Small intestine (tissue), 7 donors: ENCODE results near the gene NACA2. TPM values are rescaled to one million over a fixed set of nuclear protein-coding genes. Genes with fewer than 3 reads are reported as not detected.

Source experiments
- DNase-seq, 2 donors: peaks; one replicate each; pipeline versions ENCODE4 v3.0.0 to v3.0.0-alpha.2; 2013
- FAIRE-seq: peaks from 2 replicates; lab custom pipeline; 2012; peaks lifted over from hg19 to GRCh38; lab: Jason Lieb, UNC
- H3K27ac ChIP-seq, 3 donors: one replicate each; pipeline ENCODE4 v1.5.1; 2013; ENCODE audit warnings: low read length in 2 of 3, mild to moderate bottlenecking in 2 of 3, control low read depth in 1 of 3, inconsistent platforms in 1 of 3, low read depth in 1 of 3, moderate library complexity in 1 of 3
- H3K27me3 ChIP-seq, 3 donors: one replicate each; pipeline ENCODE4 v1.6.1; 2013; ENCODE audit warnings: low read length in 3 of 3, inconsistent platforms in 1 of 3; ENCODE audit not compliant: control insufficient read depth in 3 of 3, insufficient read depth in 3 of 3
- H3K36me3 ChIP-seq, 3 donors: one replicate each; pipeline ENCODE4 v1.6.1; 2013; ENCODE audit warnings: low read length in 3 of 3, inconsistent platforms in 1 of 3, low read depth in 1 of 3, mild to moderate bottlenecking in 1 of 3, moderate library complexity in 1 of 3; ENCODE audit not compliant: control insufficient read depth in 3 of 3, insufficient read depth in 2 of 3
- H3K4me1 ChIP-seq, 3 donors: one replicate each; pipeline ENCODE4 v1.6.1; 2013; ENCODE audit warnings: low read length in 2 of 3, inconsistent platforms in 1 of 3, low read depth in 1 of 3, mild to moderate bottlenecking in 1 of 3, moderate library complexity in 1 of 3; ENCODE audit not compliant: control insufficient read depth in 3 of 3, insufficient read depth in 2 of 3
- H3K4me3 ChIP-seq, 3 donors: one replicate each; pipeline ENCODE4 v1.5.1; 2013; ENCODE audit warnings: low read length in 3 of 3, control low read depth in 1 of 3, inconsistent platforms in 1 of 3, low read depth in 1 of 3, mild to moderate bottlenecking in 1 of 3, moderate library complexity in 1 of 3
- H3K9me3 ChIP-seq, 2 donors: one replicate each; pipeline ENCODE4 v1.6.1; 2013; ENCODE audit warnings: low read depth in 1 of 2, low read length in 1 of 2; ENCODE audit not compliant: control insufficient read depth in 2 of 2, insufficient read depth in 1 of 2
- WGBS, 3 donors: extraction: QIAGEN DNeasy Blood & Tissue Kit; methylation state at CpG; one replicate each; pipeline ENCODE4 v1.1.7; 2013; 5-methylcytosine and 5-hydroxymethylcytosine counted together
- polyA plus RNA-seq, 4 donors: library from polyadenylated mRNA; stranded (reverse) in 3 of 4; unstranded in 1 of 4; fragments of 200-250 nt in 3 of 4; fragments of 120-200 nt in 1 of 4; gene quantifications; one replicate each; pipeline versions ENCODE4 v1.2.1 to v1.2.3, GENCODE V29; 2013
- donor health status: healthy with polysubstance abuse.
- donor health status: control.
- donor health status: control.
- donor health status: Bipolar disorder and iron deficiency.
- donor health status: healthy.

The NACA2 gene
- polyA plus RNA-seq, 4 donors: 0.38 TPM; not detected in 3

GRCh38 chr17:61617330-61617729 is 26.3 kb upstream of the NACA2 start:
- no peaks in the 10 kb centered on the region for H3K36me3 ChIP-seq
- no peak overlapping the region for H3K27ac ChIP-seq
- H3K9me3 ChIP-seq: peaks cover 0 to 7% of the 10 kb centered on the region in 2 donors
- 69 to 79% (median 77%) methylated on average over 4 of the region's 4 CpGs for WGBS, 3 donors
- H3K4me1 ChIP-seq: no peaks in the 10 kb centered on the region
- H3K4me3 ChIP-seq: no peak overlapping the region
- FAIRE-seq (no peak), DNase-seq (no peak)
- H3K27me3 ChIP-seq: no peaks in the 10 kb centered on the region

- FAIRE-seq: no peak
- peaks cover 0 to 7% of the 10 kb centered on the region in 2 donors for H3K9me3 ChIP-seq
- WGBS, 3 donors: 69 to 80% (median 80%) methylated on average over 1 of the region's 1 CpG
- no peaks in the 10 kb centered on the region for H3K27me3 ChIP-seq
- no peaks in the 10 kb centered on the region for H3K36me3 ChIP-seq
- no peaks in the 10 kb centered on the region for H3K4me1 ChIP-seq
- DNase-seq: no peak
- no peak overlapping the region for H3K4me3 ChIP-seq
- no peak overlapping the region for H3K27ac ChIP-seq
These were observed 25.8 kb upstream of the NACA2 start for GRCh38 chr17:61616783-61617182.

GRCh38 chr17:61614219-61614618 is 23.2 kb upstream of the NACA2 start:
- Histone ChIP-seq H3K4me1 (no peaks in the 10 kb centered on the region), H3K36me3 (no peaks in the 10 kb centered on the region), H3K27me3 (no peaks in the 10 kb centered on the region), H3K27ac (no peak overlapping the region), H3K9me3 (no peaks in the 10 kb centered on the region), H3K4me3 (no peak overlapping the region)
- FAIRE-seq: no peak
- DNase-seq: no peak

GRCh38 chr17:61611323-61611722 is 20.3 kb upstream of the NACA2 start:
- no peak for FAIRE-seq

GRCh38 chr17:61605692-61606091 is 14.7 kb upstream of the NACA2 start:
- H3K36me3 ChIP-seq: no peaks in the 10 kb centered on the region
- H3K27ac ChIP-seq: no peak overlapping the region
- no peak overlapping the region for H3K4me3 ChIP-seq
- H3K4me1 ChIP-seq: no peaks in the 10 kb centered on the region
- DNase-seq (no peak), FAIRE-seq (no peak)
- no peaks in the 10 kb centered on the region for H3K9me3 ChIP-seq
- H3K27me3 ChIP-seq: no peaks in the 10 kb centered on the region

More at GRCh38 chr17:61611323-61611722, 20.3 kb upstream of the NACA2 start:
- no peaks in the 10 kb centered on the region for H3K4me1 ChIP-seq
- H3K9me3 ChIP-seq: no peaks in the 10 kb centered on the region
- DNase-seq: no peak
- WGBS, 3 donors: 63 to 77% (median 72%) methylated on average over 6 of the region's 6 CpGs
- no peak overlapping the region for H3K4me3 ChIP-seq
- no peak overlapping the region for H3K27ac ChIP-seq
- H3K36me3 ChIP-seq: no peaks in the 10 kb centered on the region
- H3K27me3 ChIP-seq: no peaks in the 10 kb centered on the region

GRCh38 chr17:61601297-61601696 is 10.3 kb upstream of the NACA2 start:
- H3K27ac ChIP-seq: no peak overlapping the region
- H3K27me3 ChIP-seq: peaks cover 0 to 4% (median 2%) of the 10 kb centered on the region in 3 donors
- DNase-seq: no peak
- FAIRE-seq: no peak
- no peaks in the 10 kb centered on the region for H3K4me1 ChIP-seq
- no peaks in the 10 kb centered on the region for H3K36me3 ChIP-seq
- no peak overlapping the region for H3K4me3 ChIP-seq
- H3K9me3 ChIP-seq: no peaks in the 10 kb centered on the region
- WGBS, 3 donors: 69 to 90% (median 85%) methylated on average over 4 of the region's 4 CpGs

- Histone ChIP-seq H3K4me1 (no peaks in the 10 kb centered on the region), H3K4me3 (no peak overlapping the region), H3K27ac (no peak overlapping the region), H3K36me3 (no peaks in the 10 kb centered on the region), H3K9me3 (no peaks in the 10 kb centered on the region), H3K27me3 (peaks cover 0 to 6% (median 4%) of the 10 kb centered on the region in 3 donors)
- FAIRE-seq (no peak), DNase-seq (no peak)
- WGBS, 3 donors: 26 to 40% (median 28%) methylated on average over 2 of the region's 2 CpGs
These were observed 9.6 kb upstream of the NACA2 start for GRCh38 chr17:61600621-61601020.

GRCh38 chr17:61599608-61600007 is 8.6 kb upstream of the NACA2 start:
- 62 to 73% (median 70%) methylated on average over 3 of the region's 3 CpGs for WGBS, 3 donors
- no peak overlapping the region for H3K27ac ChIP-seq
- no peak for FAIRE-seq
- H3K36me3 ChIP-seq: no peaks in the 10 kb centered on the region
- no peaks in the 10 kb centered on the region for H3K9me3 ChIP-seq
- H3K4me3 ChIP-seq: no peak overlapping the region
- DNase-seq: no peak
- no peaks in the 10 kb centered on the region for H3K4me1 ChIP-seq
- peaks cover 0 to 7% (median 4%) of the 10 kb centered on the region in 3 donors for H3K27me3 ChIP-seq

- DNase-seq: no peak
- WGBS, 3 donors: 42 to 63% (median 57%) methylated on average over 2 of the region's 2 CpGs
- H3K27ac ChIP-seq: no peak overlapping the region
- H3K36me3 ChIP-seq: no peaks in the 10 kb centered on the region
- H3K4me3 ChIP-seq: no peak overlapping the region
- FAIRE-seq: no peak
- no peaks in the 10 kb centered on the region for H3K9me3 ChIP-seq
- H3K4me1 ChIP-seq: no peaks in the 10 kb centered on the region
- peaks cover 0 to 12% (median 4%) of the 10 kb centered on the region in 3 donors for H3K27me3 ChIP-seq
These were observed 7.0 kb upstream of the NACA2 start for GRCh38 chr17:61598014-61598413.
